Erythroblast (primary cell): ENCODE measurements around the gene PRTG.

Source experiments
- GATA1 ChIP-seq: IDR thresholded peaks from 2 replicates; pipeline ENCODE4 v1.6.1; 2011; ENCODE audit warnings: low read depth, mild to moderate bottlenecking, control low read depth, low read length, moderate library complexity
- POLR2A ChIP-seq: IDR thresholded peaks from 2 replicates; pipeline ENCODE4 v1.6.1; 2011; ENCODE audit warnings: mild to moderate bottlenecking, low read length

DNA sequence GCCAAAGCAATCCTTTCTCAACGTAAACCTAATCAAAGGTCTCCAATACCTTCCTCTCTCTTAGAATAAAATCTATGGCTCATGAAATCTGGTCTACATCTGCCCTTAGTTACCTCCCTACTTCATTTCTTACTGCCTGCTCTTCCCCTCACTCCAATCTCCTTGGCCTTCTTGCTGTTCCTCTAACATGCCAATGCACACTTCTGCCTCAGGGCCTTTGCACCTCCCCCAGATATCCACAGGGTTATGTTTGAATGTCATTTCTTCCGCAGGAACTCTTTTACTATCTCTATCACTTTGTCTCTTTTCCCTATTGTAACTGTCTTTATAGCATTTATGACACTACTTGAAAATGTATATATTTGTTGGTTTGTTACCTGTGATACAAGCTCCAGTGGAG lies 110.5 kb downstream of the PRTG start:
- no peak for TF ChIP-seq POLR2A
- TF ChIP-seq GATA1 = no peak
